ENCODE measurements around the gene TAS2R16. TPM values are rescaled to one million over a fixed set of nuclear protein-coding genes. Genes with fewer than 3 reads are reported as not detected.

Gene TAS2R16, protein sequence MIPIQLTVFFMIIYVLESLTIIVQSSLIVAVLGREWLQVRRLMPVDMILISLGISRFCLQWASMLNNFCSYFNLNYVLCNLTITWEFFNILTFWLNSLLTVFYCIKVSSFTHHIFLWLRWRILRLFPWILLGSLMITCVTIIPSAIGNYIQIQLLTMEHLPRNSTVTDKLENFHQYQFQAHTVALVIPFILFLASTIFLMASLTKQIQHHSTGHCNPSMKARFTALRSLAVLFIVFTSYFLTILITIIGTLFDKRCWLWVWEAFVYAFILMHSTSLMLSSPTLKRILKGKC
- total RNA-seq: not detected

DNA sequence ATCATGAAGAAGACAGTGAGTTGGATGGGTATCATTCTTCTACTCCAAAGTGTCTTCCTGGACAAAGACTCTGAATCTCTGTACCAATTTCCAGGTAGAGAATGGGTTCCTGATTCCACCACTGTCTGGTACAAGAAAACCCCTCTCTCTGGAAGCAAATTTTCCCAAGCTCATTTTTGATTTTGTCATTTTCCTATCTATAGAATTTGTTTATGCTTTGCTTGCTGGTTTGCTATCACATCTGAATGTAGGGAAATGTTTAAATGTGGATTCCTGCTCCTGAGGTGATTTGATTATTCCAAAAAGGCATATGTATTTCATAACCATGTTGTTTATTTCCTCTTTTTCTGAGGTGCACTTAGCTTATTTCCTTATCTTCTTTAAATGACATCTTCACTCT lies at the start of gene TAS2R16:
Gene TAS2R16, minus strand, starts transcription at position 101 of the 400 bp plus-strand sequence. Its CDS starts 66 bp downstream, at position 35.
- no peak within 1 kb of the TSS for H3K27ac Mint-ChIP-seq
- no peaks in the 10 kb centered on the region for H3K36me3 Mint-ChIP-seq
- H3K4me1 Mint-ChIP-seq: no peaks in the 10 kb centered on the region
- no peak within 1 kb of the TSS for H3K4me3 Mint-ChIP-seq
- peaks cover 4% of the 10 kb centered on the region for H3K9me3 Mint-ChIP-seq
- POLR2A ChIA-PET: no interaction called here
- no peak for ATAC-seq (ENCODE audit: low read depth)
- no peak for DNase-seq
- H3K27me3 Mint-ChIP-seq: no peaks in the 10 kb centered on the region

DNA sequence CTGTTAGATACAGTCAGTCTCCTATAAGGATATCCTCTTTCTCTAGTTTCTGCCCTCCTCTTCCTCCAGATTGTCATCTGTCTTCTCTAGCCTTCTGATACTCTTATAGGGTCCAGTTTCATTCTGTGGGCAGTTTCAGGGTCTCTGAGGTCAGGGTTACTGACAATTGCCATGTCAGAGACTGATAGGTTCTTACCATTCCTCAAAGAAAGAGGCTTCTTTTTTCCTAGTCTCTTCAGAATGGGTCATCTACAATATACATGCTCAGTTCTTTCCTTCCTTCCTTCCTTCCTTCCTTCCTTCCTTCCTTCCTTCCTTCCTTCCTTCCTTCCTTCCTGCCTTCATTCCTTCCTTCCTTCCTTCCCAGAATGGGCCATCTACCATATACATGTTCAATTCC lies 48.1 kb upstream of the TAS2R16 start:
- Mint-ChIP-seq H3K27ac (no peak overlapping the region), H3K27me3 (no peaks in the 10 kb centered on the region), H3K9me3 (peaks cover 3% of the 10 kb centered on the region), H3K4me3 (no peak overlapping the region), H3K4me1 (no peaks in the 10 kb centered on the region), H3K36me3 (no peaks in the 10 kb centered on the region)
- POLR2A ChIA-PET: no interaction called here
- no peak for ATAC-seq (ENCODE audit: low read depth)
- no peak for DNase-seq

DNA sequence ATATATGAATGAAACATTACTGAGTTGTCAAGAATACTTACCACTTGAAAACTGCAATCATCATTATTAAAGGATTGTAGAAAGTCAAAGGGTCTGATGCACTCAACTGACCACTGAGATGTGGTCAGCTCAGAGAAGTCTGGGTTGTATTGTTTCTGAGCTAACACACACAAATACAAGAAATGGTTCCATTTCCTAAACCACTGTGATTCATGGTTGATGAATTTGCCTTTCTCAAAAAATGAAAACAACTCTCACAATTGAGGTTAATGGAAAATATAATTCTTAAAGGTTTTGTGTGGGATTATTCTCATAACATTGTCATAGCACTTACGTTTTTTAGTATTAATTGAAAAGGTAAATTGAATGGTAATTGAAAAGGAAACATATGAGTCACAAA lies 45.6 kb upstream of the TAS2R16 start:
- ATAC-seq (ENCODE audit: low read depth) (no peak), DNase-seq (no peak)
- H3K9me3 Mint-ChIP-seq: no peaks in the 10 kb centered on the region
- H3K4me3 Mint-ChIP-seq: no peak overlapping the region
- POLR2A ChIA-PET: no interaction called here
- H3K36me3 Mint-ChIP-seq: no peaks in the 10 kb centered on the region
- no peaks in the 10 kb centered on the region for H3K27me3 Mint-ChIP-seq
- no peaks in the 10 kb centered on the region for H3K4me1 Mint-ChIP-seq
- no peak overlapping the region for H3K27ac Mint-ChIP-seq

DNA sequence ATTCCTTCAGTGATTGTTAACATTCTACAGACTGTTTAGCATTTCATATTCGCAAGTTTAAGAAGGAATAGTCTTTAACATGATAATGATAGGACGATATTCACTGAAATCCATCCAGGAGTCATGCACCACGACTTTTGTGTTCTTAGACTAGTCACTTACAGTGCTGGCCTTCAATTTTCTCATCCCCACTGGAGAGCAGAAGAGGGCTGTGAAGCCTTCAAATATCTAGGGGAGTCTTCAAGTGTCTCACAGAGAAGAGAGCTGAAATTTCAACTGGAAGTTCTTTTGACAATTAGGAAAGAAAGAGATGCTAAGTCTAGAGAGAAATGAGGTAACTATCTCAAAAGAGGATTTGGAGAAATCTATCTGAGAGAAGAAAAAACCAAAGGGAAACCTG lies 43.8 kb upstream of the TAS2R16 start:
- Mint-ChIP-seq H3K36me3 (no peaks in the 10 kb centered on the region), H3K27ac (no peak overlapping the region), H3K4me1 (no peaks in the 10 kb centered on the region), H3K9me3 (peaks cover 4% of the 10 kb centered on the region), H3K27me3 (no peaks in the 10 kb centered on the region), H3K4me3 (no peak overlapping the region)
- ATAC-seq (ENCODE audit: low read depth) (no peak), DNase-seq (no peak)
- POLR2A ChIA-PET: no interaction called here

DNA sequence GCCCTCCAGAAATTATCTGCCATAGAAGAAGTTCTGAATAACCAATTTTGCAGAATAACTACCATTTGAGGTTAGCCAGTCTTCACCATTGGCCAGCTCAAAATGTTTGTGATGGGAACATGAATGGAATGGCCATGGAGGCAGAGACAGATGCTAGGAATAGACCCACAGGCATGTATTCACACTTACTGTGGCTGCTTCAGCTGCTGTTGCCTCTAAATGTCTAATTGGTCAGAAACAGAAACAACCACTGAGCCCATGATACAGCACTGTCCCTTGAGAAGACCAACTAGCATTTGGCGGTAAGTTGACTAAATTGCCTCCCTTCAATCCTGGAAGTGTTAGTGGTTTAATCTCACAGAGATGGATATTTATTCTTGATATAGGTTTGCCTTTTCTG lies 38.6 kb upstream of the TAS2R16 start:
- no peak overlapping the region for H3K4me3 Mint-ChIP-seq
- DNase-seq (no peak), ATAC-seq (ENCODE audit: low read depth) (no peak)
- no peaks in the 10 kb centered on the region for H3K27me3 Mint-ChIP-seq
- peaks cover 10% of the 10 kb centered on the region for H3K9me3 Mint-ChIP-seq
- POLR2A ChIA-PET: no interaction called here
- no peaks in the 10 kb centered on the region for H3K36me3 Mint-ChIP-seq
- no peaks in the 10 kb centered on the region for H3K4me1 Mint-ChIP-seq
- no peak overlapping the region for H3K27ac Mint-ChIP-seq

DNA sequence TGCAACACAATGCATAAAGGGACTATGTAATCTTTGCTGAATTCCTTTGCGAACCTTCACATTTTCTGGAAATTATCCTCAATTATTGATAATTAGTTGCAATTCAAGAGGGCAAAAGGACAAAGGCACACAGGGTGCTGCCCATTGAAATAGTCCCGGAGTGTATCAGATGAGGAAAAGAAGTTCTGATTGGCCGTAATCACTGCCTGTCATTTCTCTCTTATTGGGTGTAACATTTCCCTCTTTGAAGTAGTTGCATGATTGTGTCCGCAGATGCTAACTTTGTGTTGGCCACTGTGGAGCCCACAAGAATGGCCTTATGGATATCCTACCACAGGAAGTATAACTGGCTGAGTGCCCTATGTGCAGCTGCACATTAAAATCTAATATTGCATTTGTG lies 35.1 kb upstream of the TAS2R16 start:
- no peak overlapping the region for H3K27ac Mint-ChIP-seq
- H3K36me3 Mint-ChIP-seq: no peaks in the 10 kb centered on the region
- POLR2A ChIA-PET: no interaction called here
- DNase-seq: no peak
- ATAC-seq (ENCODE audit: low read depth): no peak
- H3K27me3 Mint-ChIP-seq: no peaks in the 10 kb centered on the region
- H3K9me3 Mint-ChIP-seq: peaks cover 13% of the 10 kb centered on the region
- no peaks in the 10 kb centered on the region for H3K4me1 Mint-ChIP-seq
- no peak overlapping the region for H3K4me3 Mint-ChIP-seq

DNA sequence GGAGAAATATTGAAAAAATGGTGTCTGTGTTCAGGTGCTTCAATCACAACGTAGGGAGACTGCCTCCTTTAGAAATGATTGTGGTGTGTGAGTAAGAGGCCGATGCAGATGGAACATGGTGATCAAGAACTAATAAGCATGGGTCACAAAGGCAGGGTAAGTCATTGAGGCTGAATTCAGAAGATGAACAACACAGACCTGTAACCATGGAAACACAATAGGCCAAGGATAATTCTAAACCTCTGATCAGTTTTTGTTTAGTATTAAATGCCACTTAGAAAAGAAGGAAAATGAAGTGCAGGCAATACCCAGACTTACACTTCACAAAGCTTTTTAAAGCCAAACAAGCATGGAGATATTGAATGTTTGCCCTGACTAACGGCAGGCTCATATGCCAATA lies 32.8 kb upstream of the TAS2R16 start:
- no peak for ATAC-seq (ENCODE audit: low read depth)
- Mint-ChIP-seq H3K27me3 (no peaks in the 10 kb centered on the region), H3K9me3 (peaks cover 6% of the 10 kb centered on the region), H3K27ac (no peak overlapping the region), H3K4me1 (no peaks in the 10 kb centered on the region), H3K4me3 (no peak overlapping the region), H3K36me3 (no peaks in the 10 kb centered on the region)
- DNase-seq: no peak
- POLR2A ChIA-PET: no interaction called here

DNA sequence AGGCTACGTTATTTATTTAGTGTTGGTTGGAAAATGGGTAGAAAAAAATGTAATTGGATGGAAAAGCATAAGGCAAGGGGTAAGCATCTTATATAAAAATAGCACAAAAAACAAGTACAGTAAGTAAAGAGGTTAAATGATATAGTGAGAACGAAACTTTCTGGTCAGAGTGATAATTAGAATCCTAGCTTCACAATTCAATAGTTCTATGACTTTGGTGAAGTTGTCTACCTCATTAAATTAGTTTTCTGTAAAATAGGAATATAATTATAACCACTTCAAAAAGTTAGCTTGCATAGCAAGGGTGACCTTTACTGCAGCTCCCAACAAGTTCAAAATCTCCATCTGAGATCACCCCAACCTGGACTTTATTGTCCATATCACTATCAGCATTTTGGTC lies 30.8 kb upstream of the TAS2R16 start:
- H3K4me1 Mint-ChIP-seq: no peaks in the 10 kb centered on the region
- ATAC-seq (ENCODE audit: low read depth) (no peak), DNase-seq (no peak)
- peaks cover 4% of the 10 kb centered on the region for H3K9me3 Mint-ChIP-seq
- POLR2A ChIA-PET: no interaction called here
- H3K27ac Mint-ChIP-seq: no peak overlapping the region
- no peak overlapping the region for H3K4me3 Mint-ChIP-seq
- no peaks in the 10 kb centered on the region for H3K36me3 Mint-ChIP-seq
- no peaks in the 10 kb centered on the region for H3K27me3 Mint-ChIP-seq

DNA sequence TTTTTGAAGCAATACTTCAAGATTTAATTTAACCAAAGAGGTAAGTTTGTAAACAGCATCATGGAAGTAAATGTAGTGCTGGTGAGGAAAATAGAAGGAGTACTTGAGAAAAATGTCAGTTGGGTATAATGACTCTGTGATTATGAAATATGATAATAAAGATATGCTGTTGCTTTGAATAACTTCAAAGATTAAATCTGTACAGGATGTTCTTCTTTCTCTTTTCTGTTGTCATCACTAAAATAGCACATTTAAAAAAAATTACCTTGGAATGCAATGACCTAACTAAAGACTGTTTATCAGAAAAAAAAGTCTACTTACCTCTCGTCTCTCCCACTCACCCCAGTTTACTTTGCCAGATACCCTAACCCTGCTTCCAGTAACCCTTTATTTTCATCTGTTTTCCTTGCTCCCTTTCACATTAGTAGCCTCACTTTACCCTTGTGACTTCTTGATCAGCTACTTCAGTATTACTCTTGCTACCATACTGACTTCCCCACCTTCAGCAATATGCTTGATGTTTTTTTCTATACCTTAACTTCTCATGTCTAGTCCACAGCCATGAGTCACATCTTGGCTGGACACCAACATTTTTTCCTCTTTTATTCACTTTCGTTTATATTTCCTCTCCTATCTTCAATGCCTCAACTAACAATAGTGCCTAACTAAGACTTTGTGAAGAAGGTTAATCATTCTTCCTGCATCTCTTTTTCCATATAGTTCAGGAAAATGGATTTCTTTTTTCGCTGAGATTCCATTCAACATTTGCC lies 29.7 kb upstream of the TAS2R16 start:
- Mint-ChIP-seq H3K9me3 (peaks cover 3% of the 10 kb centered on the region), H3K36me3 (no peaks in the 10 kb centered on the region), H3K27ac (no peak overlapping the region), H3K4me3 (no peak overlapping the region), H3K4me1 (no peaks in the 10 kb centered on the region), H3K27me3 (no peaks in the 10 kb centered on the region)
- no peak for DNase-seq
- ATAC-seq (ENCODE audit: low read depth): no peak
- POLR2A ChIA-PET: no interaction called here

DNA sequence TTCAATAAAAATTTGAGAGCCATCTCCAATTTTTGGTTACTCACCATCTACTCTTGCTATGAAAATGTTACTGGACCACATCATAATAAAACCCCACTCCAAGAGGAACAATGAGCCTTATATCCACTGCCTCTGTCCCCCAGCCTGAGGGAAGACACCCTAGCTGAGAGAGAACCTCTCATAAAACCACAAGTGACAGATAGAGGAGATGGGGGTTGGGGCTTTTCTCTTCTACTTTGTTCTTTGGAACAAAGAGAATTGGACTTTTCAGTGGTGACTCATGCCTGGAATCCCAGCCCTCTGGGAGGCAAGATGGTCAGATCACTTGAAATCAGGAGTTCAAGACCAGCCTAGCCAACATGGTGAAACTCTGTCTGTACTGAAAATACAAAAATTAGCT lies 27.6 kb upstream of the TAS2R16 start:
- Mint-ChIP-seq H3K36me3 (no peaks in the 10 kb centered on the region), H3K4me1 (no peaks in the 10 kb centered on the region), H3K27ac (no peak overlapping the region), H3K9me3 (peaks cover 2% of the 10 kb centered on the region), H3K4me3 (no peak overlapping the region), H3K27me3 (no peaks in the 10 kb centered on the region)
- ATAC-seq (ENCODE audit: low read depth) (no peak), DNase-seq (no peak)
- POLR2A ChIA-PET: no interaction called here

DNA sequence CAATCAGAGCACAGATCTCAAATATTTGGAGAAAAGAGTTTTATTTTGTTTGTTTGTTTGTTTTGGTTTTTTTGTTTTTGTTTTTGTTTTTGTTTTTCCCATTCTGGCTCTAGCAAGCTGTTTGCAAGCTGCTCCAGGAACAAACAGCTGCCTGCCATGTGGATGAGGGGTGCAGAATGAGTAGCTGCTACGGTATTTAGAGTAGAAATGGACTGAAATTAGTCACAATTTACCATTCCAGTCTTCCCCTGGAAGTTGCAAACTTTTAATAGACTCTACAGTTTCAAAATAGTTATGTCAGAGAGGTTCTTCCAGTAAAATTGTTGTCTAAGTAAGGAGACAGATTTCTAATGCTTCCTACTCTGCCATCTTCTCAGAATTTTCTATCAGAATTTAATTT lies 27.1 kb upstream of the TAS2R16 start:
- Mint-ChIP-seq H3K9me3 (no peaks in the 10 kb centered on the region), H3K4me3 (no peak overlapping the region), H3K4me1 (no peaks in the 10 kb centered on the region), H3K27ac (no peak overlapping the region), H3K27me3 (no peaks in the 10 kb centered on the region), H3K36me3 (no peaks in the 10 kb centered on the region)
- DNase-seq: no peak
- POLR2A ChIA-PET: no interaction called here
- ATAC-seq (ENCODE audit: low read depth): no peak

DNA sequence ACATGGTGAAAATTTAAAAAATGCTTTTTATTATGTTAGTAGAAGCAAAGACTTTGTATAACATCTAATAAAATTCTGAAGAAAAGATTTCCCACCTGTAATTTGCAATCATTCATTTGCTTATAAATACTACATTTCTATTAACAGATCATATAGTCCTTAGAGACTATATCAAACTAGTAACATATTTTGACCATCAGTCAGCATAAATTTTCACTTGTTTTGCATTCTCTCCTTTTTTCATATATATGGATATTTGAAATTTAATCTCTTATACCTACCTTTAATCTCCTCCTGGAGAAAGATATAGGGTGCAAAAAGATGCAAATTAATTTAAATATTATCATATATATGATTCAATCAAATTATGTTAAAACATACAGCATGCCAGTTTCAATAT lies 16.9 kb upstream of the TAS2R16 start:
- ATAC-seq (ENCODE audit: low read depth) (no peak), DNase-seq (no peak)
- Mint-ChIP-seq H3K4me3 (no peak overlapping the region), H3K36me3 (no peaks in the 10 kb centered on the region), H3K4me1 (no peaks in the 10 kb centered on the region), H3K27me3 (no peaks in the 10 kb centered on the region), H3K27ac (no peak overlapping the region), H3K9me3 (peaks cover 4% of the 10 kb centered on the region)
- POLR2A ChIA-PET: no interaction called here

DNA sequence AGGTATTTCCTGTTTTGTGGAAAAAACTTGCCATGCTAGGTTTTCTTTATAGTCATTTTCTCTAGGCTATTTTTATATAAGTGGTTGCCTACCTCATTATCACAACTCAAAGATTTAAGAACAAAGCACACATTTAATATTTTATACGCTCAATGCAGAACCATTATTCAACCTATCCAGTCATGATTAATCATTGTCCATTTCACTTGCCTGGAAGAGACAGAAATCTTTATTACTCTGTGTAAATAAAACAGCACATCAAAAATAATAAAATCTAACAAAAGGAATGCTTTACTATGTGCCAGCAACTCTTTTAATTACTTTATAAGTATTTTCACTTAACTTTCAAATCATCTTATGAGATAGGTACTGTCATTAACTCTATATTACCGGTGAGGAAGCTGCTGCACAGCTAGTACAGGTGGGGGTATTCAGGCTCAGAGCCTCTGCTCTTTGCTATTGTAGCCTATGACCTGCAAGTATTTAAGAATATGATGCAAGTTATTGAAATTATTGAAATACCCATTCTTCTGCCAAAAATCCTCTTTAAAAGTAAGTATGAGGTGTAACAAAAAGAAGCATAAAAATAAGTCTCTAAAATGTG lies 16.4 kb upstream of the TAS2R16 start:
- ATAC-seq (ENCODE audit: low read depth) (no peak), DNase-seq (no peak)
- H3K4me3 Mint-ChIP-seq: no peak overlapping the region
- POLR2A ChIA-PET: no interaction called here
- H3K4me1 Mint-ChIP-seq: no peaks in the 10 kb centered on the region
- no peaks in the 10 kb centered on the region for H3K27me3 Mint-ChIP-seq
- H3K9me3 Mint-ChIP-seq: peaks cover 4% of the 10 kb centered on the region
- no peaks in the 10 kb centered on the region for H3K36me3 Mint-ChIP-seq
- no peak overlapping the region for H3K27ac Mint-ChIP-seq

DNA sequence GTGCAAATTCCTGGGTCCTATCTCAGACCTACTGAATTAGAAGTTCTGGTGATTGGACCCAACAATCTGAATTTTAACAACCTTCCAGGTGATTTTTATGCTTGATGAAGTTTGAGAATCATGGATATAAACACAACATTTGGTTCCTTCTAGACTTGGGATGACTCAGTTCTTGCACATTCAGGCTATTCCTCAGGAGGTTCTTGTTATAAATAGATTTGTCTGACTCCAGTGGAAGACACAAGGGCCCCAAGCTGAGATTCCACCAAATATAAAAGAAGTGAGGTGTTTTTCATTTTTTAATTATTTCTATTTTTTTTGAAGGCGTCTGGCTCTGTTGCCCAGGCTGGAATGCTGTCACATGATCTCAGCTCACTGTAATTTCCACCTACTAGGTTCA lies 9.4 kb upstream of the TAS2R16 start:
- POLR2A ChIA-PET: no interaction called here
- Mint-ChIP-seq H3K4me3 (no peak overlapping the region), H3K27ac (no peak overlapping the region)

More for the DNA sequence above, 9.4 kb upstream of the TAS2R16 start:
- H3K9me3 Mint-ChIP-seq: peaks cover 2% of the 10 kb centered on the region
- no peaks in the 10 kb centered on the region for H3K36me3 Mint-ChIP-seq
- H3K4me1 Mint-ChIP-seq: no peaks in the 10 kb centered on the region
- DNase-seq (no peak), ATAC-seq (ENCODE audit: low read depth) (no peak)
- H3K27me3 Mint-ChIP-seq: no peaks in the 10 kb centered on the region

Measured in activated naive CD8-positive, alpha-beta T cell treated with anti-CD3 and anti-CD28 coated beads, Interleukin-2, amount 10 ng/mL, durations not matched to agents 7 days and 5 days (primary cell).